Breast epithelium (tissue), 3 donors: ENCODE results near the gene RGS14.

Experiments used
- CTCF ChIP-seq, 3 donors: fragments of 450-650 bp; IDR thresholded peaks; one replicate each; pipeline ENCODE4 v1.5.1; 2016 to 2017; ENCODE audit warnings: antibody characterized with exemption in 3 of 3, mild to moderate bottlenecking in 3 of 3, moderate library complexity in 3 of 3
- POLR2AphosphoS5 ChIP-seq, 3 donors: sonication (generic); formaldehyde crosslinking; IDR thresholded peaks; one replicate each; pipeline ENCODE4 v1.6.1; 2017; ENCODE audit warnings: antibody characterized with exemption in 3 of 3

GRCh38 chr5:177350776-177351391 is 6.8 kb upstream of the RGS14 start:
- no peak for TF ChIP-seq CTCF (IDR thresholded peaks at IDR 0.05)
- no peak for TF ChIP-seq POLR2AphosphoS5 (IDR thresholded peaks at IDR 0.05)
